Panc1 (cell line): ENCODE measurements around the gene GRIP2. TPM values are rescaled to one million over a fixed set of nuclear protein-coding genes. Genes with fewer than 3 reads are reported as not detected.

Experiments used
- ATAC-seq: fragments of 200-7000 bp; cut with Tn5 transposase; 2 replicates; pipeline ENCODE4 v1.9.1; 2020; ENCODE audit warnings: mild to moderate bottlenecking, moderate library complexity
- BruUV-seq: library from RNA; stranded (reverse); fragments of 400-500 nt; replicated peaks from 2 replicates; lab custom pipeline; 2021; lab: Mats Ljungman, UMichigan
- CTCF ChIA-PET: fragments of 300-600 bp; sonication (Branson Sonifier 250); formaldehyde crosslinking; loops from one replicate; lab custom pipeline; 2022; ENCODE audit warnings: antibody characterized with exemption; lab: Charles Lee
- POLR2A ChIA-PET: fragments of 300-600 bp; sonication (Branson Sonifier 250); formaldehyde crosslinking; loops from one replicate; lab custom pipeline; 2022; ENCODE audit warnings: antibody characterized with exemption; lab: Charles Lee
- DNase-seq: peaks from one replicate; pipeline ENCODE4 v3.0.0-alpha.2; 2010; ENCODE audit warnings: low read depth, low spot score
- H3K27ac ChIP-seq: 2 replicates; pipeline ENCODE4 v1.5.1; 2011; ENCODE audit warnings: mild to moderate bottlenecking, low read length, inconsistent platforms
- H3K27me3 ChIP-seq: fragments of 200-500 bp; sonication (Bioruptor generic); 2 replicates; pipeline ENCODE4 v1.6.0; 2014; ENCODE audit warnings: low read length, inconsistent platforms; ENCODE audit not compliant: control insufficient read depth, insufficient read depth
- H3K36me3 ChIP-seq: fragments of 200-500 bp; sonication (Bioruptor generic); 2 replicates; pipeline ENCODE4 v1.5.1; 2014; ENCODE audit warnings: inconsistent platforms, mild to moderate bottlenecking, low read length, moderate library complexity; ENCODE audit not compliant: control insufficient read depth, insufficient read depth
- H3K4me1 ChIP-seq: 2 replicates; pipeline ENCODE4 v1.5.1; 2011; ENCODE audit warnings: inconsistent platforms, mild to moderate bottlenecking, low read length, moderate library complexity; ENCODE audit not compliant: control insufficient read depth, insufficient read depth
- H3K4me3 ChIP-seq, 2 experiments: 2 replicates each; pipeline ENCODE4 v1.5.1; 2011 to 2012; ENCODE audit warnings: low read depth in 2 of 2, low read length in 2 of 2, mild to moderate bottlenecking in 2 of 2, inconsistent platforms in 1 of 2, moderate library complexity in 1 of 2
- H3K9me3 ChIP-seq: fragments of 200-500 bp; sonication (Bioruptor generic); 2 replicates; pipeline ENCODE4 v1.5.1; 2014; ENCODE audit warnings: low read depth, mild to moderate bottlenecking, inconsistent platforms, low read length, moderate library complexity; ENCODE audit not compliant: control insufficient read depth, insufficient read depth
- CTCF ChIP-seq: fragments of 450-650 bp; IDR thresholded peaks from 2 replicates; pipeline ENCODE4 v1.5.1; 2017; ENCODE audit warnings: mild to moderate bottlenecking
- POLR2AphosphoS5 ChIP-seq: IDR thresholded peaks from 2 replicates; pipeline ENCODE4 v1.6.1; 2012; ENCODE audit warnings: mild to moderate bottlenecking, low read depth, low read length, moderate library complexity
- SIN3A ChIP-seq: IDR thresholded peaks from 2 replicates; pipeline ENCODE4 v1.6.1; 2012; ENCODE audit warnings: low read depth, mild to moderate bottlenecking, low read length, moderate library complexity, borderline replicate concordance; ENCODE audit not compliant: insufficient read depth
- TCF7L2 ChIP-seq: IDR thresholded peaks from 2 replicates; pipeline ENCODE4 v1.6.1; 2011; ENCODE audit warnings: mild to moderate bottlenecking, low read depth, low read length, inconsistent platforms
- in situ Hi-C: cut with HindIII; loops from 2 replicates; pipeline ENCODE4 v1.10.0; 2016; ENCODE audit warnings: low sequenced_read_pairs, low pct_unique_long_range_greater_than_20kb
- intact Hi-C: fragments of 100-400 bp; cut with micrococcal nuclease; formaldehyde crosslinking; loops from one replicate; pipeline ENCODE4 v1.10.0; 2022; ENCODE audit not compliant: unreplicated experiment
- total RNA-seq: library from RNA; stranded (reverse); gene quantifications from one replicate; pipeline ENCODE4 v1.2.1, GENCODE V29; 2021; ENCODE audit not compliant: unreplicated experiment
- TF ChIP-seq, protein P1 (sequence below), 2 experiments: IDR thresholded peaks; 2 replicates each; pipeline ENCODE4 v1.6.1; 2011 to 2012; ENCODE audit warnings: low read depth in 2 of 2, control low read depth in 1 of 2, low read length in 1 of 2, mild to moderate bottlenecking in 1 of 2, moderate library complexity in 1 of 2; ENCODE audit not compliant: insufficient read depth in 1 of 2

Gene GRIP2
- total RNA-seq, 1 experiment from 2014 or later, result 6.5 TPM

- ATAC-seq, result no peak
Measured at GRCh38 chr3:14545251-14545635, 5.1 kb upstream of the GRIP2 start.

DNA sequence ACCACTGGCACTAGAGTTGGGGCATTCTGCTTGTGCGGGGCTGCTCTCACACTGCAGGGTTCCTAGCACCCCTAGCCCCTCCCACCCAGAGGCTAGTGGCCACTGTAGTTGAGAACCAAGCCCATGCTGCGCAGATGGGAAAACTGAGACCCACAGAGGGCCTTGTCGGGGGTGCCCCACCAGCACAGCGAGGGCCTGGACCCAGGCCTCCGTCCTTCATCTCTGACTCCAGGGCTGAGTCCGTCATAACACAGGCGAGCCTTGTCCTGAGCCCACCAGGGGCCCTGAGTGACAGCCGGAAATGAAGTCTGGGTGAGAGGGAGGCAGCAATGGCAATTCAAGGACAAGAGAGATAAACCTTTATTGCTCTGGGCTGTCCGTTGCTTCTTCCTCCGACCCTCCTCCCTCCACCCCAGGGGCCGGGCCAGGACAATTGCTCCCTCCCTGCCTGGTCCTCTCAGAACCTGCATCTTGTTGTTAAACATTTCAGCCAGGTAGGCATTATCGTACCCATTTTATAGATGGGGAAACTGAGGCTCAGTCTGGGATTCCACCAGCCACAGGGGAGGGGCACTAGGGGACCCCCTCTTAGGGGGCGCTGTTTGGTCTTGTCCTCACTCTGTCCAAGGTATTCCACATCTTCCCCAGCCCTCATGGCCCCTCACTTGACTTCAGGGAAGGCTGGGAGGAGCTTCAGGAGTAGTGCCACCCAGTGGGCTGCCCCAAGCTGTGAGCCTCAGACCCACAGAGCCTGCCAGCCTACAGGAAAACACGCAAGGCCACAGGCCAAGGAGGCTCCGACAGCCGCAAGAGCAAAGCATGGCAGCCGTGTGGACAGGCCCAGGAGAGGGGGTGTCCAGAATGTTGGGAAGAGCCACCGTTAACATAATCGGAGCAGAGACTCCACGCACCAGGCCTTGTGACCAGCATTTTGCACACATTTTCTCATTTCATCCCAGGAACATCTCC lies 4.4 kb upstream of the GRIP2 start:
- in situ Hi-C loops, result no loop called here

More at GRCh38 chr3:14545251-14545635, 5.1 kb upstream of the GRIP2 start:
- no peak for TF ChIP-seq POLR2AphosphoS5
- TF ChIP-seq TCF7L2, result no peak
- TF ChIP-seq SIN3A, result no peak
- no peak for TF ChIP-seq CTCF
- TF ChIP-seq, protein P1, sequence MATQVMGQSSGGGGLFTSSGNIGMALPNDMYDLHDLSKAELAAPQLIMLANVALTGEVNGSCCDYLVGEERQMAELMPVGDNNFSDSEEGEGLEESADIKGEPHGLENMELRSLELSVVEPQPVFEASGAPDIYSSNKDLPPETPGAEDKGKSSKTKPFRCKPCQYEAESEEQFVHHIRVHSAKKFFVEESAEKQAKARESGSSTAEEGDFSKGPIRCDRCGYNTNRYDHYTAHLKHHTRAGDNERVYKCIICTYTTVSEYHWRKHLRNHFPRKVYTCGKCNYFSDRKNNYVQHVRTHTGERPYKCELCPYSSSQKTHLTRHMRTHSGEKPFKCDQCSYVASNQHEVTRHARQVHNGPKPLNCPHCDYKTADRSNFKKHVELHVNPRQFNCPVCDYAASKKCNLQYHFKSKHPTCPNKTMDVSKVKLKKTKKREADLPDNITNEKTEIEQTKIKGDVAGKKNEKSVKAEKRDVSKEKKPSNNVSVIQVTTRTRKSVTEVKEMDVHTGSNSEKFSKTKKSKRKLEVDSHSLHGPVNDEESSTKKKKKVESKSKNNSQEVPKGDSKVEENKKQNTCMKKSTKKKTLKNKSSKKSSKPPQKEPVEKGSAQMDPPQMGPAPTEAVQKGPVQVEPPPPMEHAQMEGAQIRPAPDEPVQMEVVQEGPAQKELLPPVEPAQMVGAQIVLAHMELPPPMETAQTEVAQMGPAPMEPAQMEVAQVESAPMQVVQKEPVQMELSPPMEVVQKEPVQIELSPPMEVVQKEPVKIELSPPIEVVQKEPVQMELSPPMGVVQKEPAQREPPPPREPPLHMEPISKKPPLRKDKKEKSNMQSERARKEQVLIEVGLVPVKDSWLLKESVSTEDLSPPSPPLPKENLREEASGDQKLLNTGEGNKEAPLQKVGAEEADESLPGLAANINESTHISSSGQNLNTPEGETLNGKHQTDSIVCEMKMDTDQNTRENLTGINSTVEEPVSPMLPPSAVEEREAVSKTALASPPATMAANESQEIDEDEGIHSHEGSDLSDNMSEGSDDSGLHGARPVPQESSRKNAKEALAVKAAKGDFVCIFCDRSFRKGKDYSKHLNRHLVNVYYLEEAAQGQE (IDR thresholded peaks at IDR 0.05; ENCODE audit: insufficient read depth in 1 of 2, low read depth in 2 of 2, low read length in 1 of 2), result no peak
- no peaks in the 10 kb centered on the region for H3K4me1 ChIP-seq
- in situ Hi-C loops (no loop called here), intact Hi-C loops (no loop called here)
- H3K27me3 ChIP-seq, result no peaks in the 10 kb centered on the region
- ChIA-PET POLR2A (no interaction called here), CTCF (interaction anchor here (0.6 kb wide), 1 partner anchor 26 kb away, joined by 11 read pairs; no protein-coding TSS in a partner anchor)
- no peak overlapping the region for H3K27ac ChIP-seq
- no peak for DNase-seq
- BruUV-seq, result no TSS peak
- no peaks in the 10 kb centered on the region for H3K9me3 ChIP-seq
- H3K4me3 ChIP-seq, result no peak overlapping the region
- no peaks in the 10 kb centered on the region for H3K36me3 ChIP-seq

More for the DNA sequence above, 4.4 kb upstream of the GRIP2 start:
- Histone ChIP-seq H3K4me3 (no peak overlapping the region), H3K9me3 (no peaks in the 10 kb centered on the region), H3K4me1 (no peaks in the 10 kb centered on the region), H3K27ac (no peak overlapping the region), H3K36me3 (no peaks in the 10 kb centered on the region), H3K27me3 (no peaks in the 10 kb centered on the region)
- TF ChIP-seq, protein P1 (IDR thresholded peaks at IDR 0.05; ENCODE audit: insufficient read depth in 1 of 2, low read depth in 2 of 2, low read length in 1 of 2), result no peak
- TF ChIP-seq SIN3A (no peak), CTCF (no peak), POLR2AphosphoS5 (no peak), TCF7L2 (no peak)
- POLR2A ChIA-PET, result no interaction called here
- BruUV-seq, result no TSS peak
- DNase-seq (no peak), ATAC-seq (no peak)
- intact Hi-C loops, result no loop called here
- CTCF ChIA-PET, result interaction anchor here (0.6 kb wide), 1 partner anchor 25 kb away, joined by 11 read pairs; no protein-coding TSS in a partner anchor
